ENCODE data around the gene WNK1.

Gene WNK1

GRCh38 chr12:862303-862911 lies 110.0 kb downstream of the WNK1 start:
- no peaks in the 10 kb centered on the region for H3K9me3 Mint-ChIP-seq
- no peaks in the 10 kb centered on the region for H3K4me1 Mint-ChIP-seq
- H3K4me3 Mint-ChIP-seq: no peak overlapping the region
- peaks cover 29% of the 10 kb centered on the region for H3K36me3 Mint-ChIP-seq
- ATAC-seq (ENCODE audit: low read depth): no peak
- DNase-seq (ENCODE audit: low spot score in 2 of 2): no peak
- H3K27ac Mint-ChIP-seq: peak overlapping the region; percentile 62
- no peaks in the 10 kb centered on the region for H3K27me3 Mint-ChIP-seq

- ATAC-seq (ENCODE audit: low read depth) (no peak), DNase-seq (ENCODE audit: low spot score in 2 of 2) (no peak)
- H3K27ac Mint-ChIP-seq: peak overlapping the region; percentile 62
- H3K36me3 Mint-ChIP-seq: peaks cover 30% of the 10 kb centered on the region
- H3K27me3 Mint-ChIP-seq: no peaks in the 10 kb centered on the region
- no peaks in the 10 kb centered on the region for H3K9me3 Mint-ChIP-seq
- H3K4me3 Mint-ChIP-seq: no peak overlapping the region
- H3K4me1 Mint-ChIP-seq: no peaks in the 10 kb centered on the region
These were observed 110.9 kb downstream of the WNK1 start for GRCh38 chr12:863285-863684.

GRCh38 chr12:865614-866013 lies 113.2 kb downstream of the WNK1 start:
- DNase-seq (ENCODE audit: low spot score in 2 of 2) (no peak), ATAC-seq (ENCODE audit: low read depth) (no peak)
- no peaks in the 10 kb centered on the region for H3K4me1 Mint-ChIP-seq
- H3K4me3 Mint-ChIP-seq: no peak overlapping the region
- H3K27me3 Mint-ChIP-seq: no peaks in the 10 kb centered on the region
- no peaks in the 10 kb centered on the region for H3K9me3 Mint-ChIP-seq
- H3K36me3 Mint-ChIP-seq: peaks cover 34% of the 10 kb centered on the region
- H3K27ac Mint-ChIP-seq: no peak overlapping the region

GRCh38 chr12:867905-868304 lies 115.5 kb downstream of the WNK1 start:
- ATAC-seq (ENCODE audit: low read depth) (no peak), DNase-seq (ENCODE audit: low spot score in 2 of 2) (no peak)
- no peaks in the 10 kb centered on the region for H3K9me3 Mint-ChIP-seq
- H3K4me3 Mint-ChIP-seq: no peak overlapping the region
- peak overlapping the region; percentile 38 for H3K27ac Mint-ChIP-seq
- H3K36me3 Mint-ChIP-seq: peaks cover 27% of the 10 kb centered on the region
- H3K27me3 Mint-ChIP-seq: no peaks in the 10 kb centered on the region
- H3K4me1 Mint-ChIP-seq: no peaks in the 10 kb centered on the region

- Mint-ChIP-seq H3K27ac (no peak overlapping the region), H3K4me3 (no peak overlapping the region), H3K4me1 (no peaks in the 10 kb centered on the region), H3K27me3 (no peaks in the 10 kb centered on the region), H3K36me3 (peaks cover 26% of the 10 kb centered on the region), H3K9me3 (no peaks in the 10 kb centered on the region)
- ATAC-seq (ENCODE audit: low read depth) (no peak), DNase-seq (ENCODE audit: low spot score in 2 of 2) (no peak)
These were observed 116.3 kb downstream of the WNK1 start for GRCh38 chr12:868722-869121.

GRCh38 chr12:870378-870777 lies 118.0 kb downstream of the WNK1 start:
- DNase-seq (ENCODE audit: low spot score in 2 of 2): no peak
- Mint-ChIP-seq H3K27me3 (no peaks in the 10 kb centered on the region), H3K9me3 (no peaks in the 10 kb centered on the region), H3K27ac (no peak overlapping the region), H3K4me3 (no peak overlapping the region), H3K4me1 (no peaks in the 10 kb centered on the region), H3K36me3 (peaks cover 19% of the 10 kb centered on the region)
- ATAC-seq (ENCODE audit: low read depth): no peak

GRCh38 chr12:873954-874353 lies 121.6 kb downstream of the WNK1 start:
- Mint-ChIP-seq H3K4me3 (no peak overlapping the region), H3K36me3 (peaks cover 13% of the 10 kb centered on the region), H3K4me1 (no peaks in the 10 kb centered on the region), H3K27ac (no peak overlapping the region), H3K9me3 (no peaks in the 10 kb centered on the region), H3K27me3 (no peaks in the 10 kb centered on the region)
- DNase-seq (ENCODE audit: low spot score in 2 of 2) (no peak), ATAC-seq (ENCODE audit: low read depth) (no peak)

- ATAC-seq (ENCODE audit: low read depth) (no peak), DNase-seq (ENCODE audit: low spot score in 2 of 2) (no peak)
- H3K4me1 Mint-ChIP-seq: no peaks in the 10 kb centered on the region
- no peaks in the 10 kb centered on the region for H3K27me3 Mint-ChIP-seq
- H3K9me3 Mint-ChIP-seq: no peaks in the 10 kb centered on the region
- peaks cover 34% of the 10 kb centered on the region for H3K36me3 Mint-ChIP-seq
- H3K27ac Mint-ChIP-seq: peak overlapping the region; percentile 56
- H3K4me3 Mint-ChIP-seq: no peak overlapping the region
These were observed 127.3 kb downstream of the WNK1 start for GRCh38 chr12:879641-880040.

- no peak for ATAC-seq (ENCODE audit: low read depth)
- Mint-ChIP-seq H3K27me3 (no peaks in the 10 kb centered on the region), H3K36me3 (peaks cover 44% of the 10 kb centered on the region), H3K27ac (peak overlapping the region; percentile 56), H3K4me3 (no peak overlapping the region), H3K4me1 (no peaks in the 10 kb centered on the region), H3K9me3 (no peaks in the 10 kb centered on the region)
- DNase-seq (ENCODE audit: low spot score in 2 of 2): no peak
These were observed 128.3 kb downstream of the WNK1 start for GRCh38 chr12:880656-881055.

- Mint-ChIP-seq H3K36me3 (peaks cover 47% of the 10 kb centered on the region), H3K4me1 (no peaks in the 10 kb centered on the region), H3K27ac (peak overlapping the region; percentile 81), H3K4me3 (no peak overlapping the region), H3K27me3 (no peaks in the 10 kb centered on the region), H3K9me3 (no peaks in the 10 kb centered on the region)
- ATAC-seq (ENCODE audit: low read depth) (no peak), DNase-seq (ENCODE audit: low spot score in 2 of 2) (no peak)
These were observed 132.5 kb downstream of the WNK1 start for GRCh38 chr12:884746-885414.

GRCh38 chr12:885701-886100 lies 133.3 kb downstream of the WNK1 start:
- Mint-ChIP-seq H3K36me3 (peaks cover 44% of the 10 kb centered on the region), H3K4me1 (no peaks in the 10 kb centered on the region), H3K27me3 (no peaks in the 10 kb centered on the region), H3K4me3 (no peak overlapping the region), H3K27ac (peak overlapping the region; percentile 81), H3K9me3 (no peaks in the 10 kb centered on the region)
- DNase-seq (ENCODE audit: low spot score in 2 of 2) (no peak), ATAC-seq (ENCODE audit: low read depth) (no peak)

GRCh38 chr12:886206-886605 lies 133.8 kb downstream of the WNK1 start:
- Mint-ChIP-seq H3K4me1 (no peaks in the 10 kb centered on the region), H3K27ac (peak overlapping the region; percentile 81), H3K36me3 (peaks cover 45% of the 10 kb centered on the region), H3K4me3 (no peak overlapping the region), H3K27me3 (no peaks in the 10 kb centered on the region), H3K9me3 (no peaks in the 10 kb centered on the region)
- DNase-seq (ENCODE audit: low spot score in 2 of 2): no peak
- ATAC-seq (ENCODE audit: low read depth): no peak

GRCh38 chr12:894226-894625 lies 141.8 kb downstream of the WNK1 start:
- ATAC-seq (ENCODE audit: low read depth): no peak
- H3K27me3 Mint-ChIP-seq: no peaks in the 10 kb centered on the region
- H3K36me3 Mint-ChIP-seq: peaks cover 19% of the 10 kb centered on the region
- H3K27ac Mint-ChIP-seq: no peak overlapping the region
- H3K4me3 Mint-ChIP-seq: no peak overlapping the region
- no peaks in the 10 kb centered on the region for H3K4me1 Mint-ChIP-seq
- DNase-seq (ENCODE audit: low spot score in 2 of 2): no peak
- H3K9me3 Mint-ChIP-seq: no peaks in the 10 kb centered on the region

GRCh38 chr12:896031-896430 lies 143.7 kb downstream of the WNK1 start:
- Mint-ChIP-seq H3K4me3 (no peak overlapping the region), H3K27me3 (no peaks in the 10 kb centered on the region), H3K4me1 (no peaks in the 10 kb centered on the region), H3K27ac (no peak overlapping the region), H3K36me3 (peaks cover 23% of the 10 kb centered on the region), H3K9me3 (no peaks in the 10 kb centered on the region)
- no peak for DNase-seq (ENCODE audit: low spot score in 2 of 2)
- no peak for ATAC-seq (ENCODE audit: low read depth)

- Mint-ChIP-seq H3K27me3 (no peaks in the 10 kb centered on the region), H3K9me3 (no peaks in the 10 kb centered on the region), H3K4me1 (no peaks in the 10 kb centered on the region), H3K36me3 (peaks cover 34% of the 10 kb centered on the region), H3K27ac (no peak overlapping the region), H3K4me3 (no peak overlapping the region)
- ATAC-seq (ENCODE audit: low read depth) (no peak), DNase-seq (ENCODE audit: low spot score in 2 of 2) (no peak)
These were observed 145.0 kb downstream of the WNK1 start for GRCh38 chr12:897386-897785.
